HepG2 (cell line): ENCODE results near the gene MAJIN. TPM values are rescaled to one million over a fixed set of nuclear protein-coding genes. Genes with fewer than 3 reads are reported as not detected.

ENCODE experiments used
- ATAC-seq: fragments of 200-7000 bp; cut with Tn5 transposase; 3 replicates; pipeline ENCODE4 v1.9.1; 2020; ENCODE audit warnings: mild to moderate bottlenecking, moderate library complexity
- BruUV-seq: library from RNA; stranded (reverse); fragments of 400-500 nt; replicated peaks from 2 replicates; lab custom pipeline; 2021; lab: Mats Ljungman, UMichigan
- CTCF ChIA-PET: fragments of 300-600 bp; formaldehyde crosslinking; extraction: SDS; loops from one replicate; lab custom pipeline; 2021; ENCODE audit warnings: low total read pairs, inconsistent platforms, low intra/inter-chr PET ratio; lab: Yijun Ruan, JAX
- POLR2A ChIA-PET: fragments of 350-600 bp; sonication (Branson Sonifier 250); formaldehyde crosslinking; loops from one replicate; lab custom pipeline; 2020; ENCODE audit warnings: antibody characterized with exemption, inconsistent platforms; lab: Yijun Ruan, JAX
- DNase-seq: peaks from one replicate; pipeline ENCODE4 v3.0.0-alpha.2; 2015; ENCODE audit warnings: low spot score
- FAIRE-seq: peaks from 3 replicates; lab custom pipeline; 2011; peaks lifted over from hg19 to GRCh38; lab: Jason Lieb, UNC
- H2AFZ ChIP-seq: one replicate; pipeline ENCODE4 v1.6.1; 2011; ENCODE audit warnings: low read length, inconsistent platforms
- H3K27ac ChIP-seq: fragments of 300-600 bp; 3 replicates; pipeline ENCODE4 v1.8.0; 2011; ENCODE audit warnings: mixed run types, mild to moderate bottlenecking, mixed read lengths, low read length, inconsistent platforms; ENCODE audit not compliant: insufficient read depth; ENCODE audit errors: extremely low read length
- H3K27me3 ChIP-seq, 2 experiments: fragments of 200-600 bp in 1 of 2; 2 replicates in 1 of 2; 3 replicates in 1 of 2; pipeline versions ENCODE4 v1.6.0 to v1.8.0; 2011; ENCODE audit warnings: low read length in 2 of 2, mild to moderate bottlenecking in 2 of 2, moderate library complexity in 2 of 2, inconsistent platforms in 1 of 2; ENCODE audit not compliant: insufficient read depth in 2 of 2, control insufficient read depth in 1 of 2
- H3K36me3 ChIP-seq, 2 experiments: fragments of 200-600 bp in 1 of 2; replicated peaks in 1 of 2; 2 replicates in 1 of 2; 3 replicates in 1 of 2; pipeline versions ENCODE4 v1.5.1 to v1.8.0; 2011; ENCODE audit warnings: low read length in 2 of 2, inconsistent platforms in 1 of 2; ENCODE audit not compliant: insufficient read depth in 2 of 2, control insufficient read depth in 1 of 2
- H3K4me1 ChIP-seq: 2 replicates; pipeline ENCODE4 v1.5.1; 2012; ENCODE audit warnings: low read length, inconsistent platforms; ENCODE audit not compliant: insufficient read depth
- H3K4me2 ChIP-seq: 2 replicates; pipeline ENCODE4 v1.6.0; 2011; ENCODE audit warnings: low read depth, low read length, inconsistent platforms
- H3K4me3 ChIP-seq, 3 experiments: fragments of 200-600 bp in 1 of 3; sonication (generic), shearing (Covaris generic) in 1 of 3; replicated peaks in 1 of 3; 2 replicates each; pipeline ENCODE4 v1.5.1; 2011 to 2016; ENCODE audit warnings: low read length in 3 of 3, inconsistent platforms in 2 of 3, low read depth in 2 of 3, mild to moderate bottlenecking in 2 of 3, control low read depth in 1 of 3, mixed read lengths in 1 of 3; ENCODE audit not compliant: insufficient read depth in 1 of 3
- H3K79me2 ChIP-seq: one replicate; pipeline ENCODE4 v1.6.1; 2011; ENCODE audit warnings: low read length, inconsistent platforms; ENCODE audit not compliant: insufficient read depth
- H3K9ac ChIP-seq: 2 replicates; pipeline ENCODE4 v1.6.0; 2011; ENCODE audit warnings: mild to moderate bottlenecking, low read depth, low read length, inconsistent platforms; ENCODE audit not compliant: insufficient read depth
- H3K9me3 ChIP-seq: 2 replicates; pipeline ENCODE4 v1.5.1; 2012; ENCODE audit warnings: mild to moderate bottlenecking, low read length
- H4K20me1 ChIP-seq: 2 replicates; pipeline ENCODE4 v1.6.0; 2011; ENCODE audit warnings: inconsistent platforms, mild to moderate bottlenecking, low read length, moderate library complexity; ENCODE audit not compliant: insufficient read depth
- BRD4 ChIP-seq: sonication (generic); formaldehyde crosslinking; IDR thresholded peaks from 2 replicates; pipeline ENCODE4 v1.4.0; 2020; ENCODE audit warnings: missing genetic modification reagents
- CHD4 ChIP-seq: fragments of 200-600 bp; sonication (generic); IDR thresholded peaks from 2 replicates; pipeline ENCODE4 v1.7.0; 2017; ENCODE audit warnings: mild to moderate bottlenecking, low read length, borderline replicate concordance
- FOSL2 ChIP-seq: sonication (generic); formaldehyde crosslinking; IDR thresholded peaks from 2 replicates; pipeline ENCODE4 v1.4.0; 2020; ENCODE audit warnings: missing genetic modification reagents
- KLF9 ChIP-seq: IDR thresholded peaks from 2 replicates; pipeline ENCODE4 v1.6.1; 2016; ENCODE audit warnings: low read depth
- MEIS1 ChIP-seq: sonication (generic); formaldehyde crosslinking; IDR thresholded peaks from 2 replicates; pipeline ENCODE4 v1.9.0; 2021; ENCODE audit warnings: mild to moderate bottlenecking, missing genetic modification reagents, moderate library complexity, borderline replicate concordance
- NCOR1 ChIP-seq: fragments of 200-600 bp; sonication (generic); IDR thresholded peaks from 2 replicates; pipeline ENCODE4 v1.7.0; 2017; ENCODE audit warnings: antibody characterized with exemption, low read length, borderline replicate concordance
- PCBP2 ChIP-seq: fragments of 200-400 bp; formaldehyde crosslinking; optimal IDR thresholded peaks from 2 replicates; pipeline ENCODE3; 2018; ENCODE audit warnings: low read length, low read depth; ENCODE audit not compliant: poor library complexity, severe bottlenecking
- PLRG1 ChIP-seq: fragments of 450-650 bp; conservative IDR thresholded peaks from 2 replicates; pipeline ENCODE4 v1.6.1; 2016
- SMARCC2 ChIP-seq: fragments of 450-650 bp; IDR thresholded peaks from 2 replicates; pipeline ENCODE4 v1.6.1; 2017; ENCODE audit warnings: antibody characterized with exemption, mild to moderate bottlenecking
- ZBTB34 ChIP-seq: sonication (generic); formaldehyde crosslinking; IDR thresholded peaks from 2 replicates; pipeline ENCODE4 v1.8.0; 2022; ENCODE audit warnings: mild to moderate bottlenecking, missing genetic modification reagents
- ZFP36L2 ChIP-seq: sonication (generic); formaldehyde crosslinking; IDR thresholded peaks from 2 replicates; pipeline ENCODE4 v1.4.0; 2020; ENCODE audit warnings: missing genetic modification reagents
- ZIK1 ChIP-seq: sonication (generic); formaldehyde crosslinking; IDR thresholded peaks from 2 replicates; pipeline ENCODE4 v1.5.0; 2020; ENCODE audit warnings: mild to moderate bottlenecking, low read depth, missing genetic modification reagents, borderline replicate concordance
- ZNF562 ChIP-seq: sonication (generic); formaldehyde crosslinking; IDR thresholded peaks from 2 replicates; pipeline ENCODE4 v1.8.0; 2022; ENCODE audit warnings: missing genetic modification reagents, borderline replicate concordance
- WGBS: methylation state at CpG from one replicate; pipeline ENCODE4 v1.1.6; 2017; ENCODE audit warnings: low lambda C conversion rate; 5-methylcytosine and 5-hydroxymethylcytosine counted together
- in situ Hi-C: cut with HindIII; loops from 2 replicates; pipeline ENCODE4 v1.10.0; 2017; ENCODE audit warnings: low pct_unique_long_range_greater_than_20kb; ENCODE audit not compliant: extremely low pct_ligation_motif_present
- intact Hi-C: fragments of 100-400 bp; cut with micrococcal nuclease; formaldehyde crosslinking; loops from one replicate; pipeline ENCODE4 v1.10.0; 2022; ENCODE audit not compliant: unreplicated experiment
- polyA plus RNA-seq, 8 experiments: library from polyadenylated mRNA; depleted of rRNA in 3 of 8; stranded (reverse) in 7 of 8; unstranded in 1 of 8; fragments of >200 nt; fragmentation: Illumina TruSeq in 4 of 8; extraction: Trizol in 4 of 8; gene quantifications; 2 replicates each; pipeline versions ENCODE4 v1.2.1 to v1.2.3, GENCODE V29; 2011 to 2016; ENCODE audit warnings: low read depth in 4 of 8, missing spikeins in 1 of 8, mixed read lengths in 1 of 8; ENCODE audit not compliant: insufficient read depth in 1 of 8
- total RNA-seq, 5 experiments: library from RNA; depleted of rRNA; stranded (reverse); fragments of >200 nt; fragmentation: Illumina TruSeq; extraction: Trizol; gene quantifications; 2 replicates each; pipeline ENCODE4 v1.2.3, GENCODE V29; 2016; ENCODE audit warnings: low read depth in 1 of 5
- TF ChIP-seq, protein P1 (sequence below): IDR thresholded peaks from 2 replicates; pipeline ENCODE4 v1.6.1; 2016; ENCODE audit warnings: low read depth, missing genetic modification reagents, missing compliant biosample characterization
- TF ChIP-seq, protein P2 (sequence below): sonication (generic); formaldehyde crosslinking; conservative IDR thresholded peaks from 2 replicates; pipeline ENCODE4 v1.4.0; 2020; ENCODE audit warnings: missing genetic modification reagents
- TF ChIP-seq, protein P3 (sequence below): sonication (generic); formaldehyde crosslinking; IDR thresholded peaks from 2 replicates; pipeline ENCODE4 v1.4.0; 2020; ENCODE audit warnings: mild to moderate bottlenecking, missing genetic modification reagents

MAJIN gene
- total and polyA plus RNA-seq, 2 of the 13 experiments (the other 11 are each of a cell fraction or from before 2014, with no cell fraction given): not detected

DNA sequence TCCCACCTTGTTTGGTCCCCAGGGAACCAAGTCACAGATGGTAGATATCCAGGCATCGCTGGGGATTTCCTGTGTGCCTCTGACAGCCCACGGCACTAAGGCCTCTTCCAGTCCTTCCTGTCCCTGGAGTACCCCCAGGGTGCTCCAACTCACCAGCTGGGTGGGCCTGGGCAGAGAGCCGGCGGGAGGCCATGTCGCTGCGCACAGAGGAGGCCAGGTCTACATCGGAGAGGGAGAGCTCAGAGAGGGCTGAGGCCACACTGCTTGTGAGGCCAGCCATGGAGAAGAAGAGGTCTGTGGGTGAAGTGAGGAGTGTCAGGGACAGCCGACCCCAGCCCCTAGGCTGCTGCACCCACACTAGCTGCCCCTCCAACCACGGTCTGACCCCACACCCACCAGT lies 60.2 kb downstream of the MAJIN start (continued):
- TF ChIP-seq, protein P1, sequence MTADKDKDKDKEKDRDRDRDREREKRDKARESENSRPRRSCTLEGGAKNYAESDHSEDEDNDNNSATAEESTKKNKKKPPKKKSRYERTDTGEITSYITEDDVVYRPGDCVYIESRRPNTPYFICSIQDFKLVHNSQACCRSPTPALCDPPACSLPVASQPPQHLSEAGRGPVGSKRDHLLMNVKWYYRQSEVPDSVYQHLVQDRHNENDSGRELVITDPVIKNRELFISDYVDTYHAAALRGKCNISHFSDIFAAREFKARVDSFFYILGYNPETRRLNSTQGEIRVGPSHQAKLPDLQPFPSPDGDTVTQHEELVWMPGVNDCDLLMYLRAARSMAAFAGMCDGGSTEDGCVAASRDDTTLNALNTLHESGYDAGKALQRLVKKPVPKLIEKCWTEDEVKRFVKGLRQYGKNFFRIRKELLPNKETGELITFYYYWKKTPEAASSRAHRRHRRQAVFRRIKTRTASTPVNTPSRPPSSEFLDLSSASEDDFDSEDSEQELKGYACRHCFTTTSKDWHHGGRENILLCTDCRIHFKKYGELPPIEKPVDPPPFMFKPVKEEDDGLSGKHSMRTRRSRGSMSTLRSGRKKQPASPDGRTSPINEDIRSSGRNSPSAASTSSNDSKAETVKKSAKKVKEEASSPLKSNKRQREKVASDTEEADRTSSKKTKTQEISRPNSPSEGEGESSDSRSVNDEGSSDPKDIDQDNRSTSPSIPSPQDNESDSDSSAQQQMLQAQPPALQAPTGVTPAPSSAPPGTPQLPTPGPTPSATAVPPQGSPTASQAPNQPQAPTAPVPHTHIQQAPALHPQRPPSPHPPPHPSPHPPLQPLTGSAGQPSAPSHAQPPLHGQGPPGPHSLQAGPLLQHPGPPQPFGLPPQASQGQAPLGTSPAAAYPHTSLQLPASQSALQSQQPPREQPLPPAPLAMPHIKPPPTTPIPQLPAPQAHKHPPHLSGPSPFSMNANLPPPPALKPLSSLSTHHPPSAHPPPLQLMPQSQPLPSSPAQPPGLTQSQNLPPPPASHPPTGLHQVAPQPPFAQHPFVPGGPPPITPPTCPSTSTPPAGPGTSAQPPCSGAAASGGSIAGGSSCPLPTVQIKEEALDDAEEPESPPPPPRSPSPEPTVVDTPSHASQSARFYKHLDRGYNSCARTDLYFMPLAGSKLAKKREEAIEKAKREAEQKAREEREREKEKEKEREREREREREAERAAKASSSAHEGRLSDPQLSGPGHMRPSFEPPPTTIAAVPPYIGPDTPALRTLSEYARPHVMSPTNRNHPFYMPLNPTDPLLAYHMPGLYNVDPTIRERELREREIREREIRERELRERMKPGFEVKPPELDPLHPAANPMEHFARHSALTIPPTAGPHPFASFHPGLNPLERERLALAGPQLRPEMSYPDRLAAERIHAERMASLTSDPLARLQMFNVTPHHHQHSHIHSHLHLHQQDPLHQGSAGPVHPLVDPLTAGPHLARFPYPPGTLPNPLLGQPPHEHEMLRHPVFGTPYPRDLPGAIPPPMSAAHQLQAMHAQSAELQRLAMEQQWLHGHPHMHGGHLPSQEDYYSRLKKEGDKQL (CRISPR knock-in tag): no peak
- TF ChIP-seq CHD4: no peak
- no peak for TF ChIP-seq BRD4
- TF ChIP-seq ZBTB34 (CRISPR knock-in tag): no peak
- no peak for TF ChIP-seq SMARCC2
- no peak for TF ChIP-seq MEIS1

GRCh38 chr11:64911142-64911541 lies 60.8 kb downstream of the MAJIN start:
- Histone ChIP-seq H3K27ac (no peak overlapping the region), H4K20me1 (peaks cover 5% of the 10 kb centered on the region; the same call in 1 of the 2 replicates), H3K4me2 (no peak overlapping the region), H3K4me3 (no peak overlapping the region), H3K9ac (no peak overlapping the region), H3K9me3 (no peaks in the 10 kb centered on the region), H3K79me2 (peaks cover 10% of the 10 kb centered on the region), H3K36me3 (peaks cover 42 to 60% of the 10 kb centered on the region in 2 experiments; a peak in 4 of 5 replicates), H2AFZ (no peak overlapping the region), H3K27me3 (no peaks in the 10 kb centered on the region), H3K4me1 (peaks cover 11% of the 10 kb centered on the region)
- BruUV-seq: no TSS peak
- intact Hi-C loops: no loop called here
- DNase-seq: no peak
- 97% methylated on average over 5 of the region's 7 CpGs for WGBS
- in situ Hi-C loops: no loop called here
- POLR2A ChIA-PET: no interaction called here
- ATAC-seq: no peak
- CTCF ChIA-PET: no interaction called here
- no peak for FAIRE-seq
- TF ChIP-seq PLRG1 (no peak), ZIK1 (CRISPR knock-in tag) (no peak), KLF9 (CRISPR knock-in tag) (no peak), PCBP2 (no peak), NCOR1 (no peak), ZNF562 (no peak), FOSL2 (CRISPR knock-in tag) (no peak), ZFP36L2 (CRISPR knock-in tag) (no peak)
- TF ChIP-seq, protein P2, sequence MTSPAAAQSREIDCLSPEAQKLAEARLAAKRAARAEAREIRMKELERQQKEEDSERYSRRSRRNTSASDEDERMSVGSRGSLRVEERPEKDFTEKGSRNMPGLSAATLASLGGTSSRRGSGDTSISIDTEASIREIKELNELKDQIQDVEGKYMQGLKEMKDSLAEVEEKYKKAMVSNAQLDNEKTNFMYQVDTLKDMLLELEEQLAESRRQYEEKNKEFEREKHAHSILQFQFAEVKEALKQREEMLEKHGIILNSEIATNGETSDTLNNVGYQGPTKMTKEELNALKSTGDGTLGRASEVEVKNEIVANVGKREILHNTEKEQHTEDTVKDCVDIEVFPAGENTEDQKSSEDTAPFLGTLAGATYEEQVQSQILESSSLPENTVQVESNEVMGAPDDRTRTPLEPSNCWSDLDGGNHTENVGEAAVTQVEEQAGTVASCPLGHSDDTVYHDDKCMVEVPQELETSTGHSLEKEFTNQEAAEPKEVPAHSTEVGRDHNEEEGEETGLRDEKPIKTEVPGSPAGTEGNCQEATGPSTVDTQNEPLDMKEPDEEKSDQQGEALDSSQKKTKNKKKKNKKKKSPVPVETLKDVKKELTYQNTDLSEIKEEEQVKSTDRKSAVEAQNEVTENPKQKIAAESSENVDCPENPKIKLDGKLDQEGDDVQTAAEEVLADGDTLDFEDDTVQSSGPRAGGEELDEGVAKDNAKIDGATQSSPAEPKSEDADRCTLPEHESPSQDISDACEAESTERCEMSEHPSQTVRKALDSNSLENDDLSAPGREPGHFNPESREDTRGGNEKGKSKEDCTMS (CRISPR knock-in tag): no peak
- TF ChIP-seq, protein P3, sequence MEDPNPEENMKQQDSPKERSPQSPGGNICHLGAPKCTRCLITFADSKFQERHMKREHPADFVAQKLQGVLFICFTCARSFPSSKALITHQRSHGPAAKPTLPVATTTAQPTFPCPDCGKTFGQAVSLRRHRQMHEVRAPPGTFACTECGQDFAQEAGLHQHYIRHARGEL (CRISPR knock-in tag): no peak
